NOMO-1 treated with DMSO at 0.1 percent for 48 hours (cell line): ENCODE measurements around the gene LMAN2.

Experiments
- DNase-seq: peaks from one replicate; lab custom pipeline; 2025; ENCODE audit not compliant: unreplicated experiment; lab: John Stamatoyannopoulos, UW

Gene LMAN2

GRCh38 chr5:177291735-177292134 is 59.7 kb downstream of the LMAN2 start:
- no peak for DNase-seq

GRCh38 chr5:177290816-177291596 is 60.5 kb downstream of the LMAN2 start:
- no peak for DNase-seq

- DNase-seq: no peak
Measured at GRCh38 chr5:177288191-177288590, 63.3 kb downstream of the LMAN2 start.
